NCI-H2227 (cell line): Measurements from ENCODE around the gene TRIM59.

ENCODE experiments used
- DNase-seq: peaks from one replicate; lab custom pipeline; 2025; ENCODE audit not compliant: unreplicated experiment; lab: John Stamatoyannopoulos, UW

The TRIM59 gene, protein sequence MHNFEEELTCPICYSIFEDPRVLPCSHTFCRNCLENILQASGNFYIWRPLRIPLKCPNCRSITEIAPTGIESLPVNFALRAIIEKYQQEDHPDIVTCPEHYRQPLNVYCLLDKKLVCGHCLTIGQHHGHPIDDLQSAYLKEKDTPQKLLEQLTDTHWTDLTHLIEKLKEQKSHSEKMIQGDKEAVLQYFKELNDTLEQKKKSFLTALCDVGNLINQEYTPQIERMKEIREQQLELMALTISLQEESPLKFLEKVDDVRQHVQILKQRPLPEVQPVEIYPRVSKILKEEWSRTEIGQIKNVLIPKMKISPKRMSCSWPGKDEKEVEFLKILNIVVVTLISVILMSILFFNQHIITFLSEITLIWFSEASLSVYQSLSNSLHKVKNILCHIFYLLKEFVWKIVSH

DNA sequence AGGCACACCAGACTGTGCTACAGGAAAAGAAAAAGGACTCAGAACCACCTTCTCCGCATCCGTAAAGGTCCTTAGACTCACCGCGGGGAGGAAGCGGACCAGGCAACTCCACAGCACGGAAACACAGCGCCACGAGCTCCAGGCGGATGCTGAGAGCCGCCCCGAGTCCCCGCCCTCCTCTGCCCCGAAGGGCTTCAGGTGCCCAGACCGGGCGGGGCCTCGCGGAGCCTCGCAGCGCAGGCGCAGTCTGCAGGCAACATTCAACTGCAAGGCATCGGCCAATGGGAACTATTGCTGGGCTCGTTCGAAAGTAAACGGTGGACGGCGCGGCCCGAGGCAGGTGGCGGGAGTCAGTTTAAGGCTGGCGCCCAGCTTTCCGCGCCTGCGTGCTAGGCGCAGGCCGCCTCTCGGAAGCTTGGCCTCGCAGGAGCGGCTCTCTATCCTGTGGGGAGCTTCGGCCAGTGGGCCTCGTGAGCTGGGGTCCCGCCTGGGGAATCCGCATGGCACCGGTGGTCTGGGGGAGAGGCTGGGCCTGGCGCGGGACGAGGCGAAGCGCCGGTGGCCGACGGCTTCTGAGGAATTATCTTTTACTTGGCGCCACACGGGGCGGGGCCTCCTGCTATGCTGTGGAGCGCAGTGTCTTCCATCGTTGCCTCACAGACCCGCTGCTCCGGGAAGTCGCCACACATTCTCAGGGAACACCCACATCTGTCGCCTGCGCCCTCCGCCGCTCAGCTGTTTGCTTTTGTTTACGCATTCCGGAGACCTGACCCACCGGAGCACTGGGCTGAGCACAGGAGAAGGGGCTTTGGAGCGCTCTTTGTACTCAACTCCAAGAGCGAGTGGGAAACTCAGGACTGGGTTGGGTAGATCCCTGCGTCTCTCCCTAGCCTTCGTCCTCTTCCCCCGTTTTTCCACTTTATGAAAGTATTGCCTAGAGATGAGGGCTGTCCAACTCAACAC, at the start of gene TRIM59:
TSS of gene TRIM59 (minus strand) at position 151 of the 963 bp plus-strand sequence. CDS start 10,603 bp downstream, outside the sequence.
- no peak for DNase-seq

DNA sequence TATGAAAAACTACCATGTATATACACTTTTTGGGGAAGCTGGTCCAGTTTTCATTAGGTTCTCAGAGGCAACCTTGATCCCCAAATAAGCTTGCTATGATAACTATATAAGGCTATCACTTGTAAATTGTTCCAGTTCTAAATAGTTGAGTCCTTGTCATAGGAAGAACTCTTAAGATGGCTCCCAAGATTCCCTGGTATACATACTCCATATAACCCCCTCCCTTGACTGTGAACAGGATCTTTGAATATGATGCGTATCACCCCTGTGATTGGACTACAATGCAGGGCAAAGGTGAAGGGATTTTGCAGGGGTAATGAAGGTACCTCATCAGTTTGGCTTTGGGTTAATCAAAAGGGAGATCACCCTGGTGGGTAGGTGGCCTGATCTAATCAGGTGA, 48.6 kb upstream of the TRIM59 start:
- DNase-seq, result no peak

DNA sequence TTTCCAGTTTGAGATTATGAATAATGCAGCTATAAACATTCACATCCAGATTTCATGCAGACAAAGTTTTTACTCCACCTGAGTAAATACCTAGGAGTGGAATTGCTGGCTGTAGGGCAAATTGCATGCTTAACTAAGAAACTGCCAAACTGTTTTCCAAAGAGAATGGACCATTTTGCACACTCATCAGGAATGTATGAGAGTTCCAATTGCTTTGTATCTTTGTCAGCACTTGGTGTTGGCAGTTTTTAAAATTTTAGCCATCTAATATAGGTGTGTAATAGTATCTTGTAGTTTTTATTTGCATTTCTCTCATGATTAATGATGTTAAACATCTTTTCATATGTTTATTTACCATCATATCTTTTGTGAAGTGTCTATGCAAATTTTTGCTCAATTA, 40.6 kb upstream of the TRIM59 start:
- no peak for DNase-seq

DNA sequence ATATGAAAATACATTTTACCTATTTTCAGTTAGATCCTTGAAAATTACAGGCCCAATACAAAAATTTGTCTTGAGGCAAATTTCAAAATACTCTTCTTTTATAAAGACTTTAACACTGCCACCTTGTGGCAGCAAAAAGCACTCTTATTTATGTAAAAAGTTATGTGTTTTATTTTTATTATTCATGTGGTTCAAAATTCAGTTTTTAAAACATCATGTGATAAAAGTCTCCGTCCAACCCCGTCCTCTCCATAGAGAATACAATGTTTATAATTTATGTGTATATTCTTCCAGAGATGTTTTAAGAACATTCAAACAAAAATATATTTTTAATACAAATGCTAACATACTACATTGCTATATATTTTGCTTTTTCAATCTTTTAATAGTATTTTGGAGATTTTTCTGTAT, 36.9 kb upstream of the TRIM59 start:
- peak; percentile 50 for DNase-seq

DNA sequence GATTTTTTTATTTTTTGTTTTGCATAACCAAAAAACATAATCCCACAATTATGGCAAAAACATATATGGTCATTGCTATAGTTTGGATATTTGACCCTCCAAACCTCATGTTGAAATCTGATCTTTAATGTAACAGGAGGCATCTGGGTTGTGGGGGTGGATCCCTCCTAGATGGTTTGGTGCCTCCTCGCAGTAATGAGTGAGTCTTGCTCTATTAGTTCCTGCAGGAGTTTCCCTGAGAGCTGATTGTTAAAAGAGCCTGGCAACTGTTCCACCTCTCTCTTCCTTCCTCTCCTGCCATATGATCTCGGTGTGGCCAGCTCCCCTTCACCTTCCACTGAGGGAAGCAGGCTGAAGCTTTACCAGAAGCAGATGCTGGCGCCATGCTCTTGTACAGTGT, 33.2 kb upstream of the TRIM59 start:
- DNase-seq, result no peak

DNA sequence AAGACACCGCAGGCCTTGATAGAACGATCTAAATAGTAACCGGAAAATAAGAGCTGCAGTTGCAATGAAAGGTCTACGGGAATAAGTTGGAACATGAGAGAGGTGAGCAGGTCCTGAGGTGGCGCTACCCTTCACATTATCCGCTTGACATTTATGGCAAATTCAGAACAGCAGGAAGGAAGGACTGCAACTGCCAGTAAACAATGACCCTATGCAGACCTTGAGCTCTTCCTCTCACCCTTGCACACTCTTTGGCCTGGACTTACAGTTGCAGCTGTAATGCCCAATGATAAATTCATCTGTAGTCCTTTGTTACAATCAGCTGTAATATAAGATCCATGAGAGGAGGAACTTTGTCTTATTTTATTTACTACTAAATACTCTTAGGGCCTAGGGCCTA, 32.3 kb upstream of the TRIM59 start:
- DNase-seq, result no peak

DNA sequence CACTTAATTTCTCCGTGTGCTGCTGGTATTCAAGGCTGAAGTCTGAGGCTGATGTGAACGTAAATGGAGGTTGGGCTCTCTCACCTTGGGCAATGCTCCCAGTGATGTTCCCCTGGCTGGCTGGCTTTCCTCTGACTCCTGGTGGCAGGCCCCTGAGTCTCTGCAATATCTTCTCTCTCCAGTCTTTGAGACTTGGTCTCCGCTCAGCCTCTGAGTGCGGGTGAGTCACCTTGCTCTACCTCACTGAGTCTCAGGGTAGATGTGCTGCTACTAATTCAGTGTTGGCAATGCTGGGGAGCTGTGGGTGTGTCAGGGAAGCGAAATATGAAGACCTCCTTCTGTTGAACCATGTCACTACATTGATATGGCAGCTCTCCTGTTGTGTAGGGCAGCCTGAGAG, 31.3 kb upstream of the TRIM59 start:
- DNase-seq, result no peak

DNA sequence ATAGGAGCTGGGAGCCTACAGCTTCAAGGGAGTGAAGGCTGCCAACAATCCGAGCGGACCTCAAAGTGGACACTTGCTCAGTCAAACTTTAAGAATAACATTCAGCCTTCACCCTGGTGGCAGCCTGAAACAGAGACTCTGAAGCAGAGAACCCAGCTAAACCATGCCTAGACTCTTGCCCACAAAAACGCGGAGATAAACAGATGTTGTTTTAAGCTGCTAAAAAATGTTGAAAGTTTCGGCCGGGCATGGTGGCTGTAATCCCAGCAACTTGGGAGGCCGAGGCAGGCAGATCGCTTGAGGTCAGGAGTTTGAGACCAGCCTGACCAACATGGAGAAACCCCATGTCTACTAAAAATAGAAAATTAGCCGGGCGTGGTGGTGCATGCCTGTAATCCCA, 29.8 kb upstream of the TRIM59 start:
- no peak for DNase-seq

DNA sequence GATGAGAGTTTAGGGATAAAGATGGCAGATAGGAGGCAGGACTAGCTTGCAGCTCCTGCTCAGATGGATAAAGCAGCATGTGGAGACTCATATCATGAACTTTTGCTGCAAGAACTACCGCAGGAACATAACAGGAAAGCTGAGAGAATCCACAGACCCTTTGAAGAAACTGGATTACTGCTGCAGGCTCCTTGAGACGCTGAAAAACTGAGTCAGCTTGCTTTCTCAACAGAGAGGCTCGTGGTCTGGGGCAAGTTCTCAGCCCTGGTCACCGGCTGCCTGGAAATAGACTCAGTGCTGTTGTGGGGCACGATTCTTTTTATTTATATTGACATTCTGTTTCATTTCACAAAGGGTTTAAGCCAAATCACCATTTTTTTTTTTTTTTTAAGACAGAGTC, 28.8 kb upstream of the TRIM59 start:
- no peak for DNase-seq

DNA sequence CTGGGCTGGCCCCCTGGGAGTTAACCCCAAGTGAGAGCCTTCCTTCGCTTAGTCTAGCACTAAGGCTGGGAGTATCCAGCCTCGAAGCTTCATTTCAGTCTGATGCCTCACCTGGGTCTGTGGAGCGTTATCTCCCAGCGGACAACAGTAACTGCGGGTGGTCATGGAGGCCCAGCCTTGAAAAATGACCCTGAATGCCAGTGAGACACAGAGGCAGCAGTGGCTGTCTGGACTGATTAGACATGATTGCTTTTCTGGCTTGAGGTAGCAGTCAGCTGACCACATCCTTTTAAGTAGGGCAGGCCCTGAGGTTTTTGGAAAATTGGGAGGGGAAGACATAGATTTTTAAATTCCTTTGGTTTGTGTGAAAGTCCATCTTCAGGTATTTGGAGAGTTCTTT, 28.2 kb upstream of the TRIM59 start:
- no peak for DNase-seq

DNA sequence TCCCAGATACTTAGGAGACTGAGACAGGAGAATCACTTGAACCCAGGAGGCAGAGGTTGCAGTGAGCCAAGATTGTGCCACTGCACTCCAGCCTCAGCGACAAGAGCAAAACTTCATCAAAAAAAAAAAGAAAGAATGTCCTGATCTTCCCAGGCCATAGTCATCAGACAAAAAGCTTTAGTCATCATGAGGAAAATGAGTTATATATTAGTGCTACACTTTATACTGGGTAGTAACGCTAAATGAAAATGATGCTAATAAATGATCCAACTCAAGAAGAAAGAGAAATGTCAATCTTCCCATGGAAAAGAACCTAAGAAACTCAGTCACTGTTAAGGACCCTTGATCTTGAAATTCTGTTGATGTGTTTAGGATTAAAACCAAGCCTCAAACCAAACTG, 26.3 kb upstream of the TRIM59 start:
- DNase-seq, result no peak

DNA sequence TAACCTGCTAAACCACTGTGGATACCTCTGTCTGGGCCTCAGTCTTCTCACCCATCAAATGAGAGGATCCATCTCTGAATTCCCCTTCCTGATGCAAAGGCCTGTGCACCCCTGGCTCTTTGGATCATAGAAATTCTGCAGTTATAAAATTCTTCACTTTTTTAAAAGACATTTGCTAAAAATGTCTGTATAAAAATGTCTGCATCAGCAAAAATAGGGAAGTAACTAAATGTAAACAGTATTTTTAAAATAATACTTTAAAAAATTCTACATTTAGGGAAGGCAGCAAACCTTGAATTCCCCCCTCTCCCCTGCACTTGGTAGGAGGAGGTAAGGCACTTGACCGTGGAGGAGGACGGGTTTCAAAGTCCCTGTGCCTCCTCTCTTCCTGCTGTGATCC, 25.6 kb upstream of the TRIM59 start:
- DNase-seq, result no peak

DNA sequence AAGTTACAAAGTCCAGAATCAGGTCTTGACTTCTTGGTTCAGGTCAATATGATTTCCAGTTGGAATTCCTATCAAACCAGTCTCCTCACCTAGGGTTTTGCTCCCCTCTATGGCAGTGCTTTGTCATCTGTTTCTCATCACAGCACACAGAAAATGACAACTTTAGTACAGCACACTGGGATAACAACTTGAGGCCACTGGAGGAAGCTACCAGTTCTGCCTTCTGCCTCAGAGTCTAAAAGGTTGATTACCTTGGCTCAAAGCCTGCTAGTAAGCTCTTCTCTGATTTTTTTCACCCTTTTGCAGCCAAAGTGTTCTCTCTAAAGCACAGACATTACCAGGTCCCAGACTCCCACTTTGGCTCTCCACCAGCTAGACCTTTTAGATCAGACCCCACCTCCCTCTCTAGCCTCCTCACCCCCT, 24.8 kb upstream of the TRIM59 start:
- DNase-seq, result no peak

DNA sequence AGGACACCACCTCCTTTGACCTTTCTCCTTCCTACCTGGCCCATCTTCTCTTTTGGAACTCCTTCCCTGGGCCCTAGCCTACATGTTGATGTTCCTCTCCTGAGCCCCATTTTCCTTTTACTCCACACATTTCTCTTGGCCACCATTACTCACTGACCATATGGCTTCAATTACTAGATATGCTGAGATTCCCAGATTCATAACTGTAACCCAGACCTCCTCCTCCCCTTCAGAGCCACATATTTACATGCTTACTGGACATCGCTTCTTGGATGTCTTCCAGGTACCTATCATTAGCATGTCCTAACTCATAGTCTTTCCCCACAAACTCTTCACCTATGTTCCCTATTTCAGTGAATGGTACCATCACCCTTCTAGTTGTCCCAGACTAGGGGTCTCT, 24.4 kb upstream of the TRIM59 start:
- no peak for DNase-seq

DNA sequence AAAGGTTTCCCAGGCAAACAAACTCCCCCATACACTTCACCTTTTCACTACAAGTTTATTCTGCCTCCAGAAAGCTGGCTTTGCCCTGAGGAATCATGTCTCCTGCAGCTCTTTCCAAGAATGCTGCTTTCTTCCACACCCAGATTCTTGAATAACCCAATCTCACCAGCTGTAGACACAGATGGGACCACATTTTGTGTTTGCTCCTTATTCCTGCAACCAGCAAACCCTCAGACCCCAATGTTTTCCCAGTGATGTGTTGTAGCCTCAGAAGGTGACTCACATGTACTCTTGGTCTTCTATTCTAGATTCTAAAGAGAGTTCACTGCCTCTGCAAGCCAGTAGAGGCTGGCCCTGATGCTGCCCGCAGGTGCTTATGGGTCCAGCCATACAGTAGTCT, 23.6 kb upstream of the TRIM59 start:
- DNase-seq, result no peak

DNA sequence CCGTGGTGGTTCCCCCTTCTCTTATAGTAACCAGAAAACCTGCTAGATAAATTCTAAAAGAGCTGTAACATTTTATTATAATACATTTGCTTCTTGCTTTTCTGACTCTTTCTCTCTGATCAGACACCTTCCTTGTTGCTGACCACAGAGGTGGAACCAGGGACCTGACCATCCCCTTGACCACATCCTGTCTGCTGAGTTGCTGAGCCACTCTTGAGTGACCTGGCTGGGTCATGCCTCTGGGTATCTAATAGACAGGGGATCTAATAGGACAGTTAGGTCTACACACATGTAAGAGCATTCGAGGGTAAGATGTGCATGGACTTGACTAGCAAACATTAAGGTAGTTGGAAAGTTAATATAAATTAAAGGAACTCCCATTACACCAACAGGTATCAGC, 22.8 kb upstream of the TRIM59 start:
- DNase-seq, result no peak

DNA sequence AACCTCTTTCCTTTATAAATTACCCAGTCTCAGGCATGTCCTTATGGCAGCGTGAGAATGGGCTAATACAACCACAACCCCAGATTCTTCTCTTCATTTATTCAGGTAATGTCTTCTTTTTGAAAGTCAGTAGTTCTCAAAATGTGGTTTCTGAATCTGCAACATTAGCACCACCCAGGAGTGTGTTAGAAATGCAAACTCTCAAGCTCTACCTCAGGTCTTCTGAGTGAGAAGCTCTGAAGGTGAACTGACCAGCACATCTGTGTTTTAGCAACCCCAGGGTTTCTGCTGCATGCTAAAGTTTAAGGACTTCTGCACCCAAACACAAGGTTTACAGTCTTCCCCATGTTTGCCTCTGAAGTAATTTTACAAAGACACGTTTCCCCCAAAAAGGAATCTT, 22.3 kb upstream of the TRIM59 start:
- no peak for DNase-seq

DNA sequence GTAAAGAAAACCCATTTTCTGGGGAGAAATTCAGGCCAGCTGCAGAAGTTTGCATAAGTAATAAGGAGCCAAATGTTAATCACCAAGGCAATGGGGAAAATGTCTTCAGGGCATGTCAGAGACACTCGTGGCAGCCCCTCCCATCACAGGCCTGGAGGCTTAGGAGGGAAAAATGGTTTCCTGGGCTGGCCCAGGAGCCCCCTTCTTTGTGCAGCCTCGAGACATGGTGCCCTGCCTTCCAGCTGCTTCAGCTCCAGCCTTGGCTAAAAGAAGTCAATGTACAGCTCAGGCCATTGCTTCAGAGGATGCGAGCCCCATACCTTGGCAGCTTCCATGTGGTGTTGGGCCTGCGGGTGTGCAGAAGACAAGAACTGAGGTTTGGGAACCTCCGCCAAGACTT, 20.6 kb upstream of the TRIM59 start:
- DNase-seq, result no peak

DNA sequence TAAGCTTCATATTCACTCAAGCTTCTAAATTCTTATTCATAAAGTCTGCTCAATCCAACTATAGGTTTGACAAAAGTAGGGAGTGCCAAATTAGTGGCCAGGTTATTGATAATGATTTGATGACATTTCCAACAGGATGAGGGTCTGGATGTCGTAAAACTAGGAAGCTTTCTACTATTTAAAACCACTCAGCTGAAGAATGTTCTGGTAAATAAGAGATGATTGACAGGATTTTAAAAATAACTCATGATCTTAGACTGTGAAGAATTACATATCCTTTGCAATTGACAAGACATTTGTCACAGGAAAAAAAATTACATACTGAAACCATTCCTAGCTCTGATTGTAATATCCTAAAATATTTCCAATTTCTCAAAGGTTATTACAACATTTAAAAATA, 15.4 kb upstream of the TRIM59 start:
- DNase-seq, result no peak

DNA sequence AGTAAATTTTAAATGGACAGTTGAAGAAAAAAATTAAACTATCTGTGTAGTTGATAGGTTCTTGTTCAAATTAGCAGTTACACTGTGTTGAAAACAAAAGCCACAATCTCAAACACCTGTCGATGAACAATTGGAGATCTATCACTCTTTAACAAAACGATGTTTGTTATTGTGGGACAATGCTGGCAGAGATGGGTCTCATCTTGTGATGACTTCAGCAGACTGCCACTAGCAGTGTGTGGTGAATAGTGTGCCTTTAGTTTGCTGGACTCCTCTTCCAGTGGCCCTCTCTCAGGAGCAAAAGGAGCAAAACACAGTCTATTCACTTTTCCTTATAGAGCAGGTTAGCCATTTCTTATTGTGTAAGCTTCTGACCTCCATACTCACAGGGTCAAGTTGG, 14.7 kb upstream of the TRIM59 start:
- no peak for DNase-seq

DNA sequence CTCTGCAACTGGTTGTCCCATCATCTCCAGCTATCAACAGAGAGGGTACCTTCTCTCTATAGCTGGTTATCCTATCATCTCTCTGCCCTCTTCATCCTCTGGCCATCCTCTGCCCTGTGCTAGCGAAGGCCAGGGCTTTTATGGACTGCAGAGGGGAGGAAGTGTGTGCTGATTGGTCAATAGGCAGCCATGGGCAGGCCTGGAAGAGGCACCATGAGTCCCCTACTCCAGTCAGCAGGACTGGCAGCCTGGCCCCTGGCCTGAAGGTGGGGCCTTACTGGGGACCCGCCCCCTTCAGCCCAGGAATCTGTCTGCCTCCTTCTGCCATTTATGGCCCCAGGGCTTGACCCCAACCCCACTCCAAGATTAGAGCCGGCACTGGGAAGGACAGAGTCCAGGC, 10.4 kb upstream of the TRIM59 start:
- DNase-seq, result no peak

DNA sequence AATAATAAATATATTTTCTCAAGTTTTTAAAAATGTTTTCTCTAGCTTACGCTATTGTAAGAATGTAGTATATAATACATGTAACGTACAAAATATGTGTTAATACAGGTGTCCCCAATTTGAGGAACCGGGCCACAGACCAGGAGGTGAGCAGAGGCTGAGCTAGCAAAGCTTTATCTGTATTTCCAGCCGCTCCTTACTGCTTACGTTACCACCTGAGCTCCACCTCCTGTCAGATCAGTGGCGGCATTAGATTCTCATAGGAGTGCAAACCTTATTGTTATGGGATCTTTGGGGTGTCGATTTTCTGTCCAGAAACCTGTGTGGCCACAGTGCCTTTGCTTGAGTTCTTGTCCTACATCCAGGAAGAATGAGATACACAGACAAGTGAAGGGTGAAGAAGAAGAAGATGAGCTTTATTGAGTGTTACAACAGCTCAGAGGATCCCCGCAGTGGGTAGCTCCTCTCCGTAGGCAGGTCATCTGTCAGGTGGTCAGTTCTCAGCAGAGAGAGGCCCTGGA, 9.9 kb upstream of the TRIM59 start:
- DNase-seq, result no peak
